ENCODE measurements around the gene TRABD2B. TPM values are rescaled to one million over a fixed set of nuclear protein-coding genes. Genes with fewer than 3 reads are reported as not detected.

TRABD2B gene
- total and polyA plus RNA-seq, 7 donors: 0.08 to 0.76 (median 0.42) TPM

DNA sequence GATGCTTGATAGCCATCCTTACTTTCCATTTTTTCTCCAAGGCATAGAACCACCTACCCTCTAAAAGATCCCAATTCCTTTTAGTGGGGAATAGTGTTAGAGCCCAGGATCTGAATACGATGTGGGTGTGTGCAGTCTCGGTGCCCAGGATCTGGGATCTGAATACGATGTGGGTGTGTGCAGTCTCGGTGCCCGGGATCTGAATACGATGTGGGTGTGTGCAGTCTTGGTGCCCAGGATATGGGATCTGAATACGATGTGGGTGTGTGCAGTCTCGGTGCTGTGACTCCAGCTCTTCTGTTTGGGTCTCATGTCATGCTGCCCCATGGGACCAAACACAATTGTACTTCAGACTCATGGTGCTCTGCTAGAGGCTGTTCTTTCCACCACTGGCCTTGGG lies 265.5 kb downstream of the TRABD2B start:
- Histone ChIP-seq H3K27me3 (ENCODE audit: insufficient read depth in 3 of 3, low read length in 2 of 3) (peaks cover 4 to 21% (median 7%) of the 10 kb centered on the region in 3 donors), H3K9me3 (no peaks in the 10 kb centered on the region), H3K36me3 (ENCODE audit: insufficient read depth in 1 of 2, low read depth in 1 of 2) (no peaks in the 10 kb centered on the region), H3K27ac (no peak overlapping the region), H3K4me3 (no peak overlapping the region), H3K4me1 (no peaks in the 10 kb centered on the region)
- WGBS, 3 donors: 78 to 79% (median 78%) methylated on average over 8 of the region's 8 CpGs
- DNase-seq (no peak), ATAC-seq (no peak)
- TF ChIP-seq, protein P1, sequence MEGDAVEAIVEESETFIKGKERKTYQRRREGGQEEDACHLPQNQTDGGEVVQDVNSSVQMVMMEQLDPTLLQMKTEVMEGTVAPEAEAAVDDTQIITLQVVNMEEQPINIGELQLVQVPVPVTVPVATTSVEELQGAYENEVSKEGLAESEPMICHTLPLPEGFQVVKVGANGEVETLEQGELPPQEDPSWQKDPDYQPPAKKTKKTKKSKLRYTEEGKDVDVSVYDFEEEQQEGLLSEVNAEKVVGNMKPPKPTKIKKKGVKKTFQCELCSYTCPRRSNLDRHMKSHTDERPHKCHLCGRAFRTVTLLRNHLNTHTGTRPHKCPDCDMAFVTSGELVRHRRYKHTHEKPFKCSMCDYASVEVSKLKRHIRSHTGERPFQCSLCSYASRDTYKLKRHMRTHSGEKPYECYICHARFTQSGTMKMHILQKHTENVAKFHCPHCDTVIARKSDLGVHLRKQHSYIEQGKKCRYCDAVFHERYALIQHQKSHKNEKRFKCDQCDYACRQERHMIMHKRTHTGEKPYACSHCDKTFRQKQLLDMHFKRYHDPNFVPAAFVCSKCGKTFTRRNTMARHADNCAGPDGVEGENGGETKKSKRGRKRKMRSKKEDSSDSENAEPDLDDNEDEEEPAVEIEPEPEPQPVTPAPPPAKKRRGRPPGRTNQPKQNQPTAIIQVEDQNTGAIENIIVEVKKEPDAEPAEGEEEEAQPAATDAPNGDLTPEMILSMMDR (IDR thresholded peaks at IDR 0.05): no peak
- intact Hi-C loops (cut with DNase I): no loop called here

- H3K9me3 ChIP-seq: no peaks in the 10 kb centered on the region
- H3K27ac ChIP-seq: no peak overlapping the region
- intact Hi-C loops (cut with DNase I): loop anchor here in 1 of 2 donors (5.0 kb wide), 1 partner anchor 342 kb away; no protein-coding TSS in a partner anchor
- TF ChIP-seq, protein P1 (IDR thresholded peaks at IDR 0.05): no peak
- H3K36me3 ChIP-seq (ENCODE audit: insufficient read depth in 1 of 2, low read depth in 1 of 2): no peaks in the 10 kb centered on the region
- no peak overlapping the region for H3K4me3 ChIP-seq
- H3K4me1 ChIP-seq: peaks cover 5% of the 10 kb centered on the region
- WGBS, 3 donors: 48 to 54% (median 50%) methylated on average over 2 of the region's 2 CpGs
- ATAC-seq: no peak
- no peak for DNase-seq
- H3K27me3 ChIP-seq (ENCODE audit: insufficient read depth in 3 of 3, low read length in 2 of 3): peaks cover 1 to 30% (median 7%) of the 10 kb centered on the region in 3 donors
Measured at GRCh38 chr1:47729685-47730084, 267.5 kb downstream of the TRABD2B start.

GRCh38 chr1:47727697-47728085 lies 269.5 kb downstream of the TRABD2B start:
- Histone ChIP-seq H3K27me3 (ENCODE audit: insufficient read depth in 3 of 3, low read length in 2 of 3) (peaks cover 1 to 36% (median 5%) of the 10 kb centered on the region in 3 donors), H3K4me1 (peaks cover 5% of the 10 kb centered on the region), H3K4me3 (no peak overlapping the region), H3K27ac (no peak overlapping the region), H3K36me3 (ENCODE audit: insufficient read depth in 1 of 2, low read depth in 1 of 2) (no peaks in the 10 kb centered on the region), H3K9me3 (no peaks in the 10 kb centered on the region)
- intact Hi-C loops (cut with DNase I): loop anchor here in 1 of 2 donors (5.0 kb wide), 1 partner anchor 340 kb away; no protein-coding TSS in a partner anchor
- DNase-seq (no peak), ATAC-seq (no peak)
- WGBS, 3 donors: 82 to 93% (median 85%) methylated on average over 5 of the region's 5 CpGs
- TF ChIP-seq, protein P1 (IDR thresholded peaks at IDR 0.05): no peak

GRCh38 chr1:47727051-47727696 lies 270.0 kb downstream of the TRABD2B start:
- WGBS, 3 donors: 76 to 81% (median 79%) methylated on average over 8 of the region's 8 CpGs

More at GRCh38 chr1:47727051-47727696, 270.0 kb downstream of the TRABD2B start:
- ATAC-seq (no peak), DNase-seq (no peak)
- Histone ChIP-seq H3K27me3 (ENCODE audit: insufficient read depth in 3 of 3, low read length in 2 of 3) (peaks cover 1 to 36% (median 3%) of the 10 kb centered on the region in 3 donors), H3K4me3 (no peak overlapping the region), H3K9me3 (no peaks in the 10 kb centered on the region), H3K36me3 (ENCODE audit: insufficient read depth in 1 of 2, low read depth in 1 of 2) (no peaks in the 10 kb centered on the region), H3K27ac (no peak overlapping the region), H3K4me1 (peaks cover 5% of the 10 kb centered on the region)
- TF ChIP-seq, protein P1 (IDR thresholded peaks at IDR 0.05): no peak
- intact Hi-C loops (cut with DNase I): loop anchor here in 1 of 2 donors (5.0 kb wide), 1 partner anchor 340 kb away; no protein-coding TSS in a partner anchor

Measured in psoas muscle (tissue), 8 donors.